Stimulated activated memory B cell treated with anti-CD40 and anti-IgM and Interleukin-4, amounts not matched to agents 10 μg/mL and 1 μg/mL and 100 μg/mL, for 72 hours (primary cell): ENCODE measurements around the gene ARSG.

Source experiments
- ATAC-seq: fragments of 150-1000 bp; cut with Tn5 transposase; 2 replicates; pipeline ENCODE4 v1.10.0; 2021
- H3K27ac Mint-ChIP-seq: one replicate; pipeline ENCODE4 v1.8.0; 2022; ENCODE audit warnings: mild to moderate bottlenecking, mixed read lengths
- H3K27me3 Mint-ChIP-seq: one replicate; pipeline ENCODE4 v1.8.0; 2022; ENCODE audit warnings: mixed read lengths
- H3K36me3 Mint-ChIP-seq: one replicate; pipeline ENCODE4 v1.8.0; 2022; ENCODE audit warnings: mixed read lengths
- H3K4me1 Mint-ChIP-seq: one replicate; pipeline ENCODE4 v1.8.0; 2022; ENCODE audit warnings: mixed read lengths
- H3K4me3 Mint-ChIP-seq: one replicate; pipeline ENCODE4 v1.8.0; 2022; ENCODE audit warnings: mild to moderate bottlenecking, moderate library complexity, mixed read lengths
- H3K9me3 Mint-ChIP-seq: one replicate; pipeline ENCODE4 v1.8.0; 2022; ENCODE audit warnings: mixed read lengths

Gene ARSG

DNA sequence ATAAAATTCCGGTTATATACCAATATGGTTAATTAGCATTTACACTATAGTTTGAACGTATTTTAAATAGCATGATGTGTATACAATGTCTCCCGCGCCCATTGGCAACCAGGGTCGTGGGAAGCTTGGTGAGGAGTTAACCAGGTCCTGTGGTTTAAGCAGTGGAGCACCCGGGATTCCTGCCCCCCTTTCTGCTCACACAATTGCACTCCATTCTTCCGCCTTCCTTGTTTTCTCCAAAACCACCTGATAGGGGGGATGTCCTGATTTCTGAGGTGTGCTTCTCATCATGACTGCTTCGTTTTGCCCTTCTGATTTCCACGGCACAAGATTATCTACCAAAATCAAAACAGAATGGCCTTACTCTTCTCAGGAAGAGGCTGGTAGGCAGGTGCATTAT is 130.2 kb downstream of the ARSG start:
- H3K36me3 Mint-ChIP-seq: peaks cover 23% of the 10 kb centered on the region

DNA sequence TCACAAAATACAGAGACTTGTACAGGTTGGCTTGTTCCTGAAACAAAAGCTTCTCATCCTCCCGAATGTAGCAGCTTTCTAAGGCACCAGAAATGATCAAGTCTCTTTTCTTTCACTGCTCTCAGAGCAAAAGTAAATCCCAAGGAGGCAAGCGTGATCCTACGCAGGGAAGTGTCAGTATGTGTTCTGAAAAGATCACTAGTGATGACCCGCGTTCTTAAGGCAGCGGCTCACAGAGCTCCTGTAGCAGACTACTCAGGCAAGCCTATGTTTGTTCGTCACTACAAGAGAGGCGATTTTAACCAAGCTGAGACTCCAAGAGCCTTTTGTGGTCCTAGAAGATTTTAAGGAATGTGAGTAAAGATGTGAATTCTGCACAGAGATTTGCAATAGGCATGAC is 131.5 kb downstream of the ARSG start:
- Mint-ChIP-seq H3K27ac (no peak overlapping the region), H3K27me3 (no peaks in the 10 kb centered on the region), H3K36me3 (peaks cover 18% of the 10 kb centered on the region), H3K4me3 (no peak overlapping the region), H3K4me1 (no peaks in the 10 kb centered on the region), H3K9me3 (no peaks in the 10 kb centered on the region)
- no peak for ATAC-seq

More for the DNA sequence above, 130.2 kb downstream of the ARSG start:
- Mint-ChIP-seq H3K4me1 (no peaks in the 10 kb centered on the region), H3K27ac (no peak overlapping the region), H3K4me3 (no peak overlapping the region), H3K9me3 (no peaks in the 10 kb centered on the region), H3K27me3 (no peaks in the 10 kb centered on the region)
- ATAC-seq: no peak

DNA sequence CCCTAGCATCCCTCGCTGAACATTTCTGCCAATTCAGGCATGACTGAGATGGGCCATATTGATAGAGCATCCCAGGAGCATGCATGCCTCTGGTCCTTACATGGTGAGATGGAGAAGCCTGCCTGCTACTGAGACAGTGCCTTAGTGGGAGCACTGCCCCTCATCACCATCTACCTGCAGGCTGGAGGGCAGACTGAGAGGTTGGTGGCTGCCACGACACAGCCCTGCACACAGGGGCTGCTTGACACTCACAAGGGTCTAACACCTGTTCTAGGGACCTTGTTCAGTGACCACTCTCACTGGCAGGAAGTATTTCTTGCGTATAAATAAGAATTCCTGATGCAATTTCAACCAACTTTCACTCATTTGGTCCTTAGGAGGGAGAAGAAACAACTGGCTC is 132.0 kb downstream of the ARSG start:
- no peak for ATAC-seq
- Mint-ChIP-seq H3K36me3 (peaks cover 18% of the 10 kb centered on the region), H3K27ac (no peak overlapping the region), H3K9me3 (no peaks in the 10 kb centered on the region), H3K4me1 (no peaks in the 10 kb centered on the region), H3K4me3 (no peak overlapping the region), H3K27me3 (no peaks in the 10 kb centered on the region)

DNA sequence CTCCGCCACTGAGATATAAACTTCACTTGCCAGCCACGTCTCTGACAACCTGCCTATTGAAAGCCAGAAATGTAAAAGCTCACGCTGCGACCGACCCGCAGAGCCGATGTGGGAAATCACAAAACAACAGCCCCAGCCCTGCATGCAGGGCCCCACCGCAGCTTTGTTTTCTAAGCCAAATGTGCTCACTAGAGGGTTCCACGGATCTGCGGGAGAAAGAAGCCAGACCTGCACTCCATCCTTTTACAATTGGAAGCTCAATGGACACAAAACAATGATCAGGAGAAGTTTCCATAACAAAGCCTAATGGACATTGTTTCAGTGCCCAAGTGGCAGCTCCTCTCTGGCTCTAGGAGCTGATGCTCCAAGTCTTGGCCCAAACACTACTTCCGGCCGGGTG is 132.9 kb downstream of the ARSG start:
- no peaks in the 10 kb centered on the region for H3K4me1 Mint-ChIP-seq
- ATAC-seq: no peak
- H3K36me3 Mint-ChIP-seq: peaks cover 18% of the 10 kb centered on the region
- no peaks in the 10 kb centered on the region for H3K9me3 Mint-ChIP-seq
- H3K27ac Mint-ChIP-seq: no peak overlapping the region
- no peak overlapping the region for H3K4me3 Mint-ChIP-seq
- no peaks in the 10 kb centered on the region for H3K27me3 Mint-ChIP-seq

DNA sequence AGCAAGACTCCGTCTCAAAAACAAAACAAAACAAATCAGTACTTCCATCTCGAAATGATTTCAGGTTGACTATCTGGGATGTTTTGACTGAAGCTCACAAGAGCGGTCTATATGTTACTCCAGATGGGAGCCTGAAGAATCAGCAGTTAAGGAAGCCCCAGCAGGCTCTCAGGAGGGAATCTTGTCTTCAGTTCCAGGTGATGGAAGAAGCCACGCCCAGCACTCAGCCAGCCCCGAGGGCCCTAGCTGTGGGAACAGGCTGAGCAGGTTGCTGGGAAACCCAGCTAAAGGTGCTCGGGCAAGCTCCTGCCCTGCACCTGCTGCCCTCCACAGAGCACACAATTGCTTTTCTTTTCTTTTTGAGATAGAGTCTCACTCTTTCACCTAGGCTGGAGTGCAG is 133.6 kb downstream of the ARSG start:
- Mint-ChIP-seq H3K4me1 (no peaks in the 10 kb centered on the region), H3K27me3 (no peaks in the 10 kb centered on the region), H3K9me3 (no peaks in the 10 kb centered on the region), H3K27ac (no peak overlapping the region), H3K36me3 (peaks cover 17% of the 10 kb centered on the region), H3K4me3 (no peak overlapping the region)
- no peak for ATAC-seq

DNA sequence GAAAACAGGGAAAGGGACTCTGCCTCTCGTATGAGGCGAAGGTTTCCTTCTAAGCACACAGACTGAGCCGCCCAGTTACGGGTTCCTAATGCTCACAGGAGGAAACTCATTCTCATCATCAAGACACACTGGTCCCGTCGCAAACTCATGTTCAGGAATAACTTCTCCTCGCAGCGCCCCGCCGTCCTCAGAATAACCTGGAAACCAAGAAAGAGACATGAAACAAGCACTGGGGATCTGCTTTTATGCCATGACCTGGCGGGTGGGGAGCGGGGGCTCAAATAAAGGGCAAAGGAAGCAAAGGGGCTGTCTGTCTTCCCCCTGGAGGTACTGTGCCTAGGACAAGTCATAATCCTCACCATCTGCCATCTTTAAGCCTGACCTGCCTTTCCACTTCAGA is 134.7 kb downstream of the ARSG start:
- H3K27me3 Mint-ChIP-seq: no peaks in the 10 kb centered on the region
- no peak overlapping the region for H3K27ac Mint-ChIP-seq
- ATAC-seq: no peak
- H3K9me3 Mint-ChIP-seq: no peaks in the 10 kb centered on the region
- H3K36me3 Mint-ChIP-seq: peaks cover 6% of the 10 kb centered on the region
- no peak overlapping the region for H3K4me3 Mint-ChIP-seq
- H3K4me1 Mint-ChIP-seq: no peaks in the 10 kb centered on the region

DNA sequence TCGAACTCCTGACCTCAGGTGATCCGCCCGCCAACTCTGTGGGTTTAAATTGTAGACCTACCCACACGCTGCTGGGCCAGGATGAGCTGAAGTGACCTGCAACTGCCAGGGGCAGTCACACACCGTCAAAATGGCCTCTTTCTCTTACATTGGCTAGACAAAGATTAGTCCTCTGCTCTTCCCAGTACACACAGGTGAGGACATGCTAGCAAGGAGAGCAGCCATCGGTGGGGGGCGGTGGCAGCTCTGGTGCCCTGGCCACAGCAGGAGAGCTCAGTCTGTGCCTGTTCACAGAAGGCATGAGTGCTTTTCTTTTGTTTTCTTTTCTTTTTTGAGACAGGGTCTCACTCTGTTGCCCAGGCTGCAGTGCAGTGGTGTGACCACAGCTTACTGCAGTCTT is 136.3 kb downstream of the ARSG start:
- Mint-ChIP-seq H3K27ac (no peak overlapping the region), H3K36me3 (peaks cover under 1% of the 10 kb centered on the region), H3K9me3 (no peaks in the 10 kb centered on the region), H3K27me3 (no peaks in the 10 kb centered on the region), H3K4me3 (no peak overlapping the region), H3K4me1 (peaks cover 10% of the 10 kb centered on the region)
- ATAC-seq: no peak

DNA sequence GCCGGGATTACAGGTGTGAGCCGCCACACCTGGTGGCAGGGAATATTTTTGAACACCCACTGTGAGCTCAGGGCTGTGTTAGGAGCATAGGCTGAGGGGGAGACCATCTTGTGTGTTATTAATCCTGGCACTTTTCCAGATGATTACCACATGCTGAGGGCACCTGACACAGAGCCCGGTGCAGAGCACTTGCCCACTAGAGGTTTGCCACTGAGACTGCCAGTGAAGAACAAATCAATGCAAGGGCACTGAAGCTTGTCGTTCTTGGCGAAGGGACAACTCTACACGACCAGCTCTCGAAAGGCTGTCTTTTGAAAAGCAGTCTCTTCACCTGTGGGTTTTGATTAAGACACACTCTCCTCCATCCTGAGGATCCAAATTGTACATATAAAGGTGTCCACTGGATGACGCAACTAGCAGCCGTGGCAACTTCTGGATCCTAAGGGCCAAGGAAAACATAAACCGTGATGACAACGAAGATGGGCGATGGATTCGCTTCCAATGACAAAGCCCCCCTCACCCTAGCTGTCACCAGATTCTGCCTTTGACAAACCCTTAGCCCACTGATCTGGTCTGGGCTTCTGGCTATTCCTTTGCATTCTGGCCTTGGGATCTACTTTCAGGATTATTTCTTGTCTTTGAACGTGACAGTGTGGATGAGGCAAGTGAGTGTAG is 137.3 kb downstream of the ARSG start:
- no peak for ATAC-seq
- Mint-ChIP-seq H3K27ac (no peak overlapping the region), H3K4me3 (no peak overlapping the region), H3K36me3 (peaks cover 10% of the 10 kb centered on the region), H3K4me1 (peaks cover 10% of the 10 kb centered on the region), H3K27me3 (no peaks in the 10 kb centered on the region), H3K9me3 (no peaks in the 10 kb centered on the region)

DNA sequence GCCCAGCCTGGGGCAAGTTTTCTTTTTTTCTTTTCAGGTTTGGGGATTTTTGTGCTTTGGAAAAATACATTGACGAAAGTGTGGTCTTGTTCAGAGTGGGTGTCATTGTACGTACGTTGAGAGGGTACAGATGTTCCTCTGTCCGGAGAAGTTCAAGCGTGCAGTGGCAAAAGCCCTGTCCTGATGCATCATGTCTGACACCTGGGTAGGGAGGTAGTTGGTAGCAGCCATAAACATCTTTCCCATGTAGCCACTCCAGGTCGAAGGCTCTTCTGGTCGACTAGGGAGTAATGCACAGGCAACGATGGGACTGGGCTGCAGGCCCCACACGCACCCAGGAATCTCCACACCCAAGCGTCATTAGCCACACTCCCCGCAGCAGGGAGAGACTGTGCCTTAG is 138.6 kb downstream of the ARSG start:
- no peaks in the 10 kb centered on the region for H3K27me3 Mint-ChIP-seq
- peaks cover 10% of the 10 kb centered on the region for H3K36me3 Mint-ChIP-seq
- ATAC-seq: no peak
- H3K9me3 Mint-ChIP-seq: no peaks in the 10 kb centered on the region
- H3K4me1 Mint-ChIP-seq: peaks cover 10% of the 10 kb centered on the region
- no peak overlapping the region for H3K27ac Mint-ChIP-seq
- no peak overlapping the region for H3K4me3 Mint-ChIP-seq

DNA sequence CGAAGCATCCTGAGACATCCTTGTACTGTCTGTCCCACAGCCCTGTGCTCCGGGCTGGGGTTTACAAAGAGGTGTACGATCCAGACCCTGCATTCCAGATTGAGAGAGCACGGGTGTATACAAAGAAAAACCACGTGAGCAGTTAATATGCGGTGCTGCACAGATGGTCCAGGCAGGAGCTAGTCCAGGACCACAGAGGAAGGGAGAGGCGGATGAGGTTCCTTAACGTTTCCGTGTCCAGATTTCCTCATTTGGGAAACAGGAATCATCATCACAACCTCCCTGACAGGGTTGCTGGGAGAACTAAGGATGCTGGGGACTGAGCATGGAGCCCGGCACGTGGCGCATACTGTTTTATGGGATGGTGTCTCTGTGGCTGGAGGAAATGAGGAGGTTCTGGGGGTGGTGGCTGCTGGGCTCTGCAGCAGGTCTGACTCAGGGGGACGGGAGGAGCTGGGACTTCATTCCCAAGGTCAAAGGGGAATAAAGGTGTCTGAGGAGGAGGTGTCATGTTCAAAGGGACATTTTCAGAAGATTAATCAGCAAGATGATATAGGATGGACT is 139.8 kb downstream of the ARSG start:
- no peak overlapping the region for H3K4me3 Mint-ChIP-seq
- H3K4me1 Mint-ChIP-seq: peaks cover 16% of the 10 kb centered on the region
- H3K9me3 Mint-ChIP-seq: no peaks in the 10 kb centered on the region
- H3K36me3 Mint-ChIP-seq: peaks cover 10% of the 10 kb centered on the region
- no peaks in the 10 kb centered on the region for H3K27me3 Mint-ChIP-seq
- H3K27ac Mint-ChIP-seq: no peak overlapping the region
- no peak for ATAC-seq

DNA sequence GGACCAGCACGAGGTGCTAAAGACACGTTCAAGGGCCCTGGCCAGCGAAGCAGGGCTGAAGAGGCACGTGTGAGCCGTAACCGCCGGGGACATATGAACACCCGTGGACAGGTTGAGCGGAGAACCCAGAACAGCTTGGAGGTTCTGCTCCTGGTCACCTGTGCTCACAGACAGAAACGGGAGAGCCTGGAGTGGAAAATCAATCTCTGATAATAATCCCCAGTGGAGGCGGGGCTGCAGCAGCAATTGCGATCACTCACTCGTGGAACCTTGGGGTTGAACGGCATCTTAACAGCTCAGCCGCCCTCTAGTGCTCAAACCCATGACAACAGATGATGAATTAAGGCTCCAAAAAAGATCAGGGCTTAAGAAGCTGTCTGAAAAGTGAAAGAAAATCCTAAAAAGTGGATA is 140.4 kb downstream of the ARSG start:
- no peak overlapping the region for H3K27ac Mint-ChIP-seq
- no peak for ATAC-seq

DNA sequence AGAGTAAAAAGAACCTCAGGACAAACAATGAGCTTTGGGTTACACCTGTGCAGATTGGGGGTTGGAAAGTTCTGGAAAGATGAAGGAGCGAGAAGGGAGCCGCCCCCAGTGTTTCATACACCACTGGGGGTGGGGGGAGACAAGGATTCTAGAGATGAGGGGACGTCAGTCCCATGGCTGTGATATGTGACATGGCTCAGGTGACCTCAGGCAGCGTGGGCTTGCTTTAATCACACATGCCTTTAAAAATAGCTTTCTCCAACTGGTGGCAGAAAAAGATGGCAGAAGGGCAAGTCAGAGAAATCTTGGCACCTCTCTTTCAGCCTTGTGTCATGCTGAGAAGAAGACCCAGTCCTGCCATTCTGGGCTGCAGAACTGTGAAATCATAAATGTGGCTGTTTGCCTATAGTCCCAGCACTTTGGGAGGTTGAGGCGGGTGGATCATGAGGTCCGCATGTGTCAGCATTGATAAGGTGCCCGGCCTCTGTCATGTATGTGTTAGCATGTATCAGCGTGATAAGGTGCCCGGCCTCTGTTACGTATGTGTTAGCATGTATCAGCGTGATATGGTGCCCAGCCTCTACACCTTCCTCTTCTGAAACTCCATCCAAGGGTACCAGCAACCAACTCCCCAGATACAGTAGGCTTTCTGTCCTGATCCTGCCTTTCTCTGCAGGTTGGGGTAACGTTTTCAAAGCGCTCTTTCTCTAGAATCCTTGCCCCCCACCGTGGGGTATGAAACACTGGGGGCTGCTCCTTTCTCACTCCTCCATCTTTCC is 141.0 kb downstream of the ARSG start:
- Mint-ChIP-seq H3K4me1 (peaks cover 27% of the 10 kb centered on the region), H3K9me3 (no peaks in the 10 kb centered on the region), H3K36me3 (peaks cover 10% of the 10 kb centered on the region), H3K27ac (no peak overlapping the region), H3K4me3 (no peak overlapping the region), H3K27me3 (no peaks in the 10 kb centered on the region)
- ATAC-seq: no peak

More for the DNA sequence above, 140.4 kb downstream of the ARSG start:
- H3K27me3 Mint-ChIP-seq: no peaks in the 10 kb centered on the region
- no peaks in the 10 kb centered on the region for H3K9me3 Mint-ChIP-seq
- H3K4me3 Mint-ChIP-seq: no peak overlapping the region
- H3K4me1 Mint-ChIP-seq: peaks cover 21% of the 10 kb centered on the region
- H3K36me3 Mint-ChIP-seq: peaks cover 10% of the 10 kb centered on the region

DNA sequence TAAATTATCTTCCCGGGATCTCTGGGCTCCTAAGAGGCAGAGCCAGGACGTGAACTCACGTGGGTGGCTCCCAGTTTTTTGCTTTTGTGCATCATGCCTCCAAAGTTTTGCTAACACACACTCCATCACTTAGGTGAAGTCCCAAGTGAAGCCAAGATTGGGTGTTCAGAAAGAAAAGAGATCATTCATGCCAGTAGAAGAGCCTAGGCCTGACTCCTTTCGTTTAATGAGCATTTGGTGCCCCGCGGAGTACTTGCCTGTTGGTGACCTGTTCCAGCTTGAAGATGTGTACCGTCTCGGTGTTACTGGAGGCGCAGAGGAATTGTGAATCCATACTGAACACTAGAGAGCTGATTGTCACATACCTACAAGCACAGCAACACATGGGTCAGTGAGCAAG is 141.9 kb downstream of the ARSG start:
- H3K4me1 Mint-ChIP-seq: peaks cover 37% of the 10 kb centered on the region
- H3K4me3 Mint-ChIP-seq: no peak overlapping the region
- H3K27ac Mint-ChIP-seq: no peak overlapping the region
- no peak for ATAC-seq
- peaks cover 10% of the 10 kb centered on the region for H3K36me3 Mint-ChIP-seq
- no peaks in the 10 kb centered on the region for H3K9me3 Mint-ChIP-seq
- no peaks in the 10 kb centered on the region for H3K27me3 Mint-ChIP-seq

DNA sequence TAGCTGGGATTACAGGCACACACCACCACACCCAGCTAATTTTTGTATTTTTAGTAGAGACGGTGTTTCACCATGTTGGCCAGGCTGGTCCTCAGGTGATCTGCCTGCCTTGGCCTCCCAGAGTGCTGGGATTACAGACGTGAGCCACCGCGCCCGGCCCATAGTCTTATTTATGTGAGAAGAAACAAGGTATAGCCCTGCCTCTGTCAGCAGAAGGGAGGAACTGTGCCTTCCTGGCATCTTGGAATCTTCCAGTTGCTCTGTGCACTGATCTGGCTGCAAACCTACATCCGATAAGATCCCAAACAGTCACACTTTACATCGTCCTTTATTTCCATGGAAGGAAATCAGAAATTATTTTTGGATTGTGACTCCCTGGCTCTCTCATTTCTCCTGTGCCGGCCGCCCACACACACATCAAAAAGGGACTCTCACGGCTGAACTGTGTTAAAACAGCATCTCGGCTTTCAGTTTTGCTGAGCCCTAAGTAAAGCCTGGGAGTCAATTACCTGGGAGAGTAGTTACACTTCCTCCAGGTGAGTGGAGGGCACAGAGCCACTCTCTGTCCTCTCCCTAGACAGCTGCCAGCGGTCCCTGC is 142.7 kb downstream of the ARSG start:
- Mint-ChIP-seq H3K27me3 (no peaks in the 10 kb centered on the region), H3K36me3 (peaks cover 10% of the 10 kb centered on the region), H3K27ac (no peak overlapping the region), H3K4me1 (peaks cover 43% of the 10 kb centered on the region), H3K9me3 (no peaks in the 10 kb centered on the region), H3K4me3 (no peak overlapping the region)
- no peak for ATAC-seq

DNA sequence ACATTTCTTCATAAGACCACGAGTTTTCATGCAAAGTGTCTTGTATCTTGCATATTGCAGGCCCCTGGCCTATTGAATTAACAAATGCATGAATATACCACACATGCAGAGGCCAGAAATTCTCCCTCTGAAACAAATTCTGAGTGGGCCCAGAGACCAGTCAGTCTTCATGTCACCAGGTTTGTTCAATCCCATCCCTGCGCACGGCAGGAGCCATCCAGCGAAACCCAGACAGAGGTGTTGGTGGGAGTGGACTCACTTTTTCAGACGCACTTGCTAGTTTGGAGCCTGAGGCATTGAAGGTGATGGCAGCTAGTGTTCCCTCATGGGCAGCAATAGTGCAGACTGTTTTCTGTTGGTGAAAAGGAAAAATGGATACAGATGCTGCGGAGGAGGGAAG is 144.1 kb downstream of the ARSG start:
- Mint-ChIP-seq H3K9me3 (no peaks in the 10 kb centered on the region), H3K27me3 (no peaks in the 10 kb centered on the region), H3K36me3 (peaks cover 10% of the 10 kb centered on the region), H3K4me3 (no peak overlapping the region), H3K27ac (no peak overlapping the region), H3K4me1 (peaks cover 43% of the 10 kb centered on the region)
- no peak for ATAC-seq
